ENCODE results near the gene THOP1.
"Not testable (repeated sequence)": the region's sequence is repeated elsewhere in the genome, so short reads cannot be mapped to it uniquely, and the experiment has no call there.

The THOP1 gene

GRCh38 chr19:2782936-2783780 is 2.1 kb upstream of the THOP1 start, which contains the start of gene SGTA:
Gene SGTA (minus strand): TSS chr19:2783273. CDS start chr19:2769068, 14,205 bp downstream.
- peak; percentile 94 to 98 (median 97) for DNase-seq (ENCODE audit: low read depth in 3 of 3)

- no peak for DNase-seq (ENCODE audit: low read depth in 3 of 3)
These were observed 1.5 kb upstream of the THOP1 start for GRCh38 chr19:2783781-2784145.

DNA sequence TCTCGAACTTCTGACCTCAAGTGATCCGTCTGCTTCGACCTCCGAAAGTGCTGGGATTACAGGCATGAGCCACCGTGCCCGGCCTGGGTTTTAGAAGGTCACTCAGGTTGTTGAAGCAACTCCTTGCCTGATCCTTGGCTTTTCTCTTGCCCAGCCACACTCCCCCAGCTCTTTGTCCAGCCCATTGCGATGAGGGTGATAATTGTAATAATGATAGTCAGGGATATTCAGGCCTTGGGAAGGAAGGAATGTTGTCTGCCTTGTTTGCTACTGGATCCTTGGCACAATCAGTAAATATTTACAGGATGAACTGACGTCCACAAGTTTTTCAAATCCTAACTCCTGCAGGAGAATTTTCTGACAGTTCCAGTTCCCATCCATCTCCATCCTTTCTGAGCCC is 1.8 kb downstream of the THOP1 start:
- DNase-seq (ENCODE audit: low read depth in 3 of 3) = no peak

- no peak for DNase-seq (ENCODE audit: low read depth in 3 of 3)
These were observed 2.9 kb downstream of the THOP1 start for GRCh38 chr19:2788237-2788636.

DNA sequence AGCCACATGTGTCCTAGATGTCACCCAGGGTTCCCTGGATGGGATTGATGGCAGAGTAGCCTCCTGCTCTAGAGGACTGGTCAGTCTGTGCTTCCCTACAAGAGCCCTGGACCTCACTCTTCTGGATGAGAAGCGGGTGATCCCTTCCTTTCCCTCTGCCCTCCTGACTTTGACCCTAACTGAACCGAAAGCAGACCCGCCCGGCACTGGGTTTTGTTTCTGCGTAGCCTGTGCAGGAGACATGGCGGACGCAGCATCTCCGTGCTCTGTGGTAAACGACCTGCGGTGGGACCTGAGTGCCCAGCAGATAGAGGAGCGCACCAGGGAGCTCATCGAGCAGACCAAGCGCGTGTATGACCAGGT is 4.9 kb downstream of the THOP1 start:
- DNase-seq (ENCODE audit: low read depth in 3 of 3) = no peak

DNA sequence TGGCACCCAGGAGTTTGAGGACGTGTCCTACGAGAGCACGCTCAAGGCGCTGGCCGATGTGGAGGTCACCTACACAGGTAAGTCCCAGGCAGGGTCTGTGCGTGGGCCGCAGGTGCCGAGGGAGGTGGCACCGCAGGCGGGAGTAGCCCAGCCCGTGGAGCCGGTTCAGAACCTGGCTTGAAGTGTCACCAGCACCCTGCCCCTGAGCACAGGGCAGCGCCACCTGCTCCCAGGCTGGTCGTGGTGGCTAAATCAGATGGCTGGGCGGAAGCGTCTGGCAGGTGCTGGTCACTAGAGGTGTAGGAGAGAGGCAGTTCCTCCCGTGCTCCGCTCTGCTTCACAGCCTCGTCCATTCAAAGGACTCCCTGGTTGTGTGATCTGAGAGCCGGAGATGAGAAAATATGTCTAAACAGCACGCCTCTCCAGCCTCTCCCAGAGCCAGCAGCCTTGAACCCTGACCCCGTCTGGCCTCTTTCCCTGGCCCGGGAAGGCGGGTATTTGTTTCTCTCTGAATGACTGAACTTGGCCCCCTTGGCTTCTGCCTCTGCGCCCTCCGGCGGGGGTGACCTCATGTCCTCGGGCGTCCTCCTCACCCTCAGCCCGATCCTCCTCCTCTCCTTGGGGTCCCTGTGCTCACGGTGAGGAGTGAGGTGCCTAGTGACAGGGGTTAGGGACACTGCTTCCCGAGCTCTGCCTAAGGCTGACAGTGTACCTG is 5.4 kb downstream of the THOP1 start:
- DNase-seq (ENCODE audit: low read depth in 3 of 3) = no peak

DNA sequence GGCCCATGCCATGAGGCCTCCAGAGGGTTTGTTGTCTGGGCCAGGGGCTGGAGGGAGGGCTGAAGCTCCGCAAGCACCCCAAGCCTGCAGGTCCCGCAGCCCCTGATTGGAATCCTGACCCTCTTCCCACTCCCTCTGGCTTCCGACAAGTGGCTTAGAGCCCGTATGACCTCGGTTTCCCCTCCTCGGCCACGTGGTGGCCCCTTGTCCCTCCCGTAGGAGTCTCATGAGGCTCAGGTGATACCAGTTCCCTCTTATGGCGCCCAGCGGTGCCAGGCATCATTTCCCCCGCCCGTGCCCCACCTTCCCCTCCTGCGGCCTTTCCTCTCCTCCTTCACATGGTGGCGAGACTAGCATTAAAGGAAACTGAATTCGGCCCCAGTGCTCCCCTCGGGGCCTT is 6.1 kb downstream of the THOP1 start:
- DNase-seq (ENCODE audit: low read depth in 3 of 3) = no peak

- no peak for DNase-seq (ENCODE audit: low read depth in 3 of 3)
These were observed 6.6 kb downstream of the THOP1 start for GRCh38 chr19:2791876-2792275.

DNA sequence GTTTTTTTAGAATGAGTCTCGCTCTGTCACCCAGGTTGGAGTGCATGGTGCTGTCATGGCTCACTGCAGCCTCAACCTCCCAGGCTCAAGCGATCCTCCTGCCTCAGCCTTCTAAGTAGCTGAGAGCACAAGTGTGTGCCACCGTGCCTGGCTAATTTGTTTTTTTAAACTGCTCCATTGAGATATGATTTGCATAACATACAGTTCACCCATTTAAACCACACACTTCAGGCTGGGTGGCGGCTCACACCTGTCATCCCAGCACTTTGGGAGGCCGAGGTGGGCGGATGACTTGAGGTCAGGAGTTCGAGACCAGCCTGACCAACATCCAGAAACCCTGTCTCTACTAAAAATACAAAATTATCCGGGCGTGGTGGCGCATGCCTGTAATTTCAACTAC is 7.4 kb downstream of the THOP1 start:
- DNase-seq (ENCODE audit: low read depth in 3 of 3) = not testable (repeated sequence)

- no peak for DNase-seq (ENCODE audit: low read depth in 3 of 3)
These were observed 7.8 kb downstream of the THOP1 start for GRCh38 chr19:2793126-2793525.

- no peak for DNase-seq (ENCODE audit: low read depth in 3 of 3)
These were observed 8.3 kb downstream of the THOP1 start for GRCh38 chr19:2793577-2793976.

DNA sequence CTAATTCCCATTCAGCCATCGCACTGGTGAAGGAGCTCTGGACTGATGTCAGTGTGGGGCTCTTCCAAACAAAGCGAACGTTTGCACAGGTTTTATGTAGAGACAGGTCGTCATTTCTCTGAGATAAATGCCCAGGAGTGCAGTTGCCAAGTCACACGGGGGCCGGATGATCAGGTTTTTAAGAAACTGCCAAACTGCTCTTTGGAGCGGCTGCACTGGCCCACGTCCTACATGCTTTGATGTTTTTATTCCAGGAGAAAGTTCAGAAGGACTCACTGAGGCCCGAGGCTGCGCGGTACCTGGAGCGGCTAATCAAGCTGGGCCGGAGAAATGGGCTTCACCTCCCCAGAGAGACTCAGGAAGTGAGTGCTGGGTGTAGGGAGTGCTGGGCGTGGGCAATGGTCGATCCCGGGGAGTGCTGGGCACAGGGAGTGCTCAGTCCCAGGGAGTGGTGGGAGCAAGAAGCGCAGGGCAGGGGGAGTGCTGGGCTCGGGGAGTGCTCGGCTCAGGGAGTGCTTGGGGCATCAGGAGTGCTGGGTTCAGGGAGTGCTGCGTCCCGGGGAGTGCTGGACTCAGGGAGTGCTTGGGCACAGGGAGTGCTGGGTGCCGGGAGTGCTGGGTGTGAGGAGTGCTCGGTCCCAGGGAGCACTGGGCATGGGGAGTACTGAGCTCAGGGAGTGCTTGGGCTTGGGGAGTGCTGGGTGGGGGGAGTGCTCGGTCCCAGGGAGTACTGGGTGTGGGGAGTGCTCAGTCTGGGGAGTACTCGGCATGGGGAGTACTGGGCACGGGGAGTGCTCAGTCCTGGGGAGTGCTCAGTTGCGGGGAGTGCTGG is 10.7 kb downstream of the THOP1 start:
- DNase-seq (ENCODE audit: low read depth in 3 of 3) = no peak

- no peak for DNase-seq (ENCODE audit: low read depth in 3 of 3)
These were observed 11.5 kb downstream of the THOP1 start for GRCh38 chr19:2796659-2797266.

- no peak for DNase-seq (ENCODE audit: low read depth in 3 of 3)
These were observed 12.0 kb downstream of the THOP1 start for GRCh38 chr19:2797280-2797679.

DNA sequence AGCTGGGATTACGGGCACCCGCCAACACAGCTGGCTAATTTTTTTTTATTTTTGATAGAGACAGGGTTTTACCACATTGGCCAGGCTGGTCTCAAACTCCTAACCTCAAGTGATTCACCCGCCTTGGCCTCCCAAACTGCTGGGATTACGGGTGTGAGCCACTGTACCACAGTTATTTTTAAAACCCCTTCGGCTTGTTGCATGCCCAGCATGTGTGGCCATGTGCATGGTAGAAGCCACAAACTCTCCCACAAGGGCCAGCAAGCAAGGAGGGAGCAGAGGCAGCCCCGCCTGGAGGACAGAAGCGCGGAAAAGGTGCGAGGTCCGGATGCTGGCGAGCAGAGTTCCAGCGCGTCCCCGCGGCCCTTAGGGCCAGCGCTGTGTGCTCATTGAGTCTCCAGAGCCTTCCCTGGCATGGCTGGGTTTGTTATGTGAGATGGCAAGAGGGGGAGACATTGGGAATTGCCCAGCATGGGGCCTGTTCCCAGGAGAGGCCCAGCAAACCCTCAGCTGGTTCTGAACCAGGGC is 12.9 kb downstream of the THOP1 start:
- DNase-seq (ENCODE audit: low read depth in 3 of 3) = no peak

- DNase-seq (ENCODE audit: low read depth in 3 of 3) = no peak
These were observed 13.4 kb downstream of the THOP1 start for GRCh38 chr19:2798733-2799132.

- no peak for DNase-seq (ENCODE audit: low read depth in 3 of 3)
These were observed 14.1 kb downstream of the THOP1 start for GRCh38 chr19:2799273-2800020.

DNA sequence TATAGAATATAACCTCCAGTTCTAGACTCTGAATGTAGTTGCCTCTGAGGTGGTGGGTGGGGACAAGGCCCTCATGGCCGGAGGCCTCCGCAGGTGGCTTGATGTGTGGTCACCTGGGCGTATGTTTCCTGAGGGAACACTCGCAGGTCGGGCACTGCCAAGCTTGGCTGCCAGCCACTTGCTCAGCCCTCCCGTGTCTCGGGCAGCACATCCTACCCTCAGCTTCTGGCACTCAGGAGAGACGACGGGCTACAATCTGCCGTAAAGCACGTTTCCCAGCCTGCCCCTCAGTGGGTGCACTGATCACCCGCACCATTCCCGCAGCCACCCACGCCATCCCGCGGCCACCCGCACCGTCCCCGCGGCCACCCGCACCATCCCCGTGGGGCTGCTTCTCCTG is 15.2 kb downstream of the THOP1 start:
- no peak for DNase-seq (ENCODE audit: low read depth in 3 of 3)

DNA sequence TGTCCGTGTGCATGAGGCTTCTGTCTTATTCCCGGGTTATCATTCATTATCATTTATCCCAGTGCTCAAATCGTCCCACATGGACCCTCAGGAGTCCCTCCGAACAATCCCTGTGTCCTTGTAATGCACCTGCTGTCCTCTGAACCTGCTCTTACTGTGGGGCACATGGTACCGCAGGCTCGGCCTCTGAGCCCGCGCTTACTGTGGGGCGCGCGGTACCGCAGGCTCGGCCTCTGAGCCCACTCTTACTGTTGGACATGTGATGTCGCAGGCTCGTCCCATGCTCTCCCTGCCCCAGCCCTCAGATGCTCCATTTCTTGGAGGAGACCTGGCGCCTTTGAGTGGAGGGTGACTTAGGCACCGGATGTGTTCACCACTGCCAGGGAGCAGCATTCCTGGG is 17.5 kb downstream of the THOP1 start:
- DNase-seq (ENCODE audit: low read depth in 3 of 3) = no peak

DNA sequence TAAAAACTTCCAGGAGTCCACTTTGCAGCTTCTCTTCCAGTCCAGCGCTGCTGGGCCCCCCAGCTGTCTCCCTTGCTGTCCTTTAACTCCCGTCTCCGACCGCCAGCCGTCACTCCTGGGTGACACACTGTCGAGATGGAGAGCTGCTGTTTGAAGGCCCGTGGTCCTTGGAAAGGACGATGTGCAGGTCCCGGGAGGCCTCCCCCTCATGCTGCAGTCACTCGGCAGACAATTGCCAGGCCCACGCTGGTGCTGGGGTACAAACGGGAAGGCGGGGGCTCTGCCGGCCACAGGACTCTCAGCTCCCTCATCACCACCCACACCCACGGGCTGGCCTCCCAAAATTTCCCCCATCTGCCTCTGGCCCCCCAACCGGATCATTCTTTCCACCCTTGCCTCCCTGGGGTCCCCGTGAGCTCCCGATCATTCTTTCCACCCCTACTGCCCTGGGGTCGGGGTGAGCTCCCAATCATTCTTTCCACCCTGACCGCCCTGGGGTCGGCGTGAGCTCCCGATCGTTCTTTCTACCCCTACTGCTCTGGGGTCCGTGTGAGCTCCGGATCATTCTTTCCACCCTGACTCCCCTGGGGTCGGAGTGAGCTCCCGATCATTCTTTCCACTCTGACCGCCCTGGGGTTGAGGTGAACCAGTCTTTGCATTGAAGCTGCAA is 18.3 kb downstream of the THOP1 start:
- no peak for DNase-seq (ENCODE audit: low read depth in 3 of 3)

Data from stimulated activated CD4-positive, alpha-beta T cell treated with anti-CD3 and anti-CD28 coated beads, TNF-alpha, amount 100 ng/mL, for 24 hours (primary cell).